ELR (cell line): ENCODE measurements around the gene TBXAS1.

ENCODE experiments used
- DNase-seq: peaks from one replicate; pipeline ENCODE4 v3.0.0-alpha.2; 2015; ENCODE audit warnings: low read depth

The TBXAS1 gene

DNA sequence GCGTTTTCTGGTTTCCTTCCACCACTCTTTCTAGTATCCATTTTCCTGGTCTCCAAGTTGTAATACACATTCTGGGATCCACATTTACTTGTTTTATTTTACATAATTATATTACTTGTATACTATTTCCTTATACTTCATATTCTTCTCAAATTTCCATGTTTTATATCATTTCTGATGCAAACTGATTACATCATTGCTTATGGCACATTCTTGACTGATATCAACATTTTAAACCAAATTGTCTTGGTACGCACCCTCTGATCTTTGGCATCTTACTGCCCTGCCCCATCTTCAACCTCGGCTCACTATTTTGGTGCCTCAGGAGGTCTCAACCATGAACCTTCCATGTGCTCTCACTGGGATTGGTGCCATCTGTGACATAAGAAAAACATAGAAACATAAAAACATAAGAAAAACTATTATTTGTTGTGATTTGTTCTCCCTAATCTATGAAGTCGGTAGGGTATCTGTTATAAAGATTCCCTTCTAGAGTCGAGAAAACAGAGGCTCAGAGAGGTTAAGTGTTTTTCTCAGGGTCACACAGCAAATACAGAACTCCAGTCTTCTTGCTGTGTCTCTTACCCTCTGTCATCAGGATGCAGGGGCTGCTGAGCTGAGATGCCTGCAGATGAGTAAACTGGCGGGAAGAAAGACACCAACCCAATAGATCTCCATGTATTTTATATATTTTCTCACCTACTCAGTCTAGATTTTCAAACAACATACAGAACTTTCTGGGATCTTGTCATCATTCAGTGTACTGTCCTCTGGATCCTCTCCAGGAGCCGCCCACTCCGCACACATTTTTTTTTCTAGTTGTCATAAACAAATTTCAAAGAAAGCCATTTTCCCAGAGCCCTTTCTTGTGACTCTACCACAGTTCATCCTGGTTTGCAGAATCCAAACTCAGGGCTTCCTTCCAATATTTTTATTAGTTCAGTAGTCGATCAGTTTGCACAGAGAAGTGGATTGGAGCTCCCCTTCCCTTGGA lies 154.2 kb downstream of the TBXAS1 start:
- no peak for DNase-seq

DNA sequence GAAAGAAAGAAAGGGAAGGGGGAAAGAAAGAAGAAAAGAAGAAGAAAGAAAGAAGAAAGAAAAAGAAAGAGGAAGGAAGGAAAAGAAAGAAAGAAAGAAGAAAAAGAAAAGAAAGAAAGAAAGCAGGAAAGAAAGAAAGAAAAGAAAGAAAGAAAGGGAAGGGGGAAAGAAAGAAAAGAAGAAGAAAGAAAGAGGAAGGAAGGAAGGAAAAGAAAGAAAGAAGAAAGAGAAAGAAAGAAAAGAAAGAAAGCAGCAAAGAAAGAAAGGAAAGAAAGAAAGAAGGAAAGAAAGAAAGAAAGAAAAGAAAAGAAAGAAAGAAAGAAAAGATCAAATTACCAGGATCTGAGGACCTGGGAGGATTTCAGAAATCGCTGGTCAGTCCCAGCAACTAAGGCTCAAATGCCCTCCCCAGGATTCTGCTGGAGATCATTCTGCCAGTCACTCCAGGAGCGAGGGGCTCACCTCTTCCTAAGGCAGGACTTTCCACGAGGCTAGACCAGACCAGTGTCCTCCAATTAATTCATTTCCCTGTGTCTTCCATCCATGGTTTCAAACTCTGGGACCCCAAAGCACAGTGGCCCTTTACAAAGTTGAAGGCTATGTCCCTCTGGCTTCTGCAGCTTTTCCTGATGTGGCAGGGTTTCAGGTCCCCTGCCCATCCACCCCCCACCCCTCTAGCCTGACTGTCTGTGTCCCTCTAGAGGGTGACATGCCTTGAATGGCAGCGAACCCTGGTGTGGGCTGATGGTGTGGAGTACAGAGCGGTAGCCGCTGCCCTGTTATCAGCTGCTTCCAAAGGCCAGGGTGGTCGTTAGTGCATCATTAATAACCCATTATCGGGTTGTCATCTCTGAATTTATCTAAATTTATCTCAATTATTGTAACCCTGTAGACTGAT lies 155.8 kb downstream of the TBXAS1 start:
- DNase-seq, result no peak

DNA sequence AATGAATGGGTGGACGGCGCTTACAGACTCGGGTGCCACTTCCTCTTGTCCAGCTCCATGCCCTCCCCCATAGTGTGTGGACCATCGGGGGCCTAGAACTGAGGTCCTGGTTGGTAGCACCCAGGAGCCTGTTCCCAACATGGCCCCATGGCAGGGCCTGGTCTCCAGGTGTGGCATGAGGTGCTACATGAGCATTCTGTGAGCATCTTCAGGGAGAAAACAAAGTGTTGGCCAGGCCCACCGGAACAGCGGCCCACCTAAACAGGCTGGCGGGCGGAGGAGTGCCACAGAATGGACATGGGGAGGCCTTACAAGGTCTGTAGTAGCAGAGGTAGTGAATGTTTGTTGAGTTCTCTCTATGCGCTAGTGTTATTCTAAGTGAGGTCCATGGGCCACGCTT lies 156.7 kb downstream of the TBXAS1 start:
- no peak for DNase-seq

DNA sequence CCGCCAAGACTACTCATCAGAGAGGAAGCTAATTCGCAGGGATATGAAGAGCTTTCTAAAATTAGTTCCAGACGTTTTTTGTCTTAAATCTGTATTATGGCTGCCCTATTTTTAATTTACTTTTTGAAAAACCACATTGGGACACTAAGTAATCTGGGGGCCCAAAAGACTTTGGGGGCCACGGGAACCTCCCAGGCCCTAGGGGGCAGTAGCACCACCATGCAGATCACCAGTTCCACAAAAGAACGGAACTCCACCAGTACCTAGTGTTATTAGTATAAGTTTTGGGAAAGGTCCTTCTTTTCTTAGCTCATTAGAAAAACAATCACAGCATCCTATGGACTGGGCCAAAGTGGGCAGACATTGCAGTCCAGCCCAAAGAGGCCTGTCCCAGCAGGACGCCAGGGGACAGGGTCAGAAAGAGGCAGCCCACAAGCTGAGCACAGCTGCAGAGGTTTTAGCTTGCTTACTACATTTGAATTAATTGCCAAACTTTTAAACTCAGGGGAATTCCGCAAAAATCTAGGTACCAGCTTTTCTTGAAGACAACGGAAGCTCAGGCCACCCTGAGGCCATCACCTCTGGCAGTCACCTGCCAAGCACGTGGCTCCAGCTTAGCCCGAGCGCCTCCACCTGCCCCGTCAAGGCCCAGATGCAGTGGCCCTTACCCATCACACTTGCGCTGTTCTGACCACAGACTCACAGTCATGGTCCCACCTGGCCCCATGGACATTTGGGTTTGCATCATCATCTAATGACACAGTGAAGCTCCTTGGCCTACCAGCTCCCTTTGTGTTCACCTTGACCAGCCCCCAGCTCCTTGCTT lies 158.8 kb downstream of the TBXAS1 start:
- no peak for DNase-seq

DNA sequence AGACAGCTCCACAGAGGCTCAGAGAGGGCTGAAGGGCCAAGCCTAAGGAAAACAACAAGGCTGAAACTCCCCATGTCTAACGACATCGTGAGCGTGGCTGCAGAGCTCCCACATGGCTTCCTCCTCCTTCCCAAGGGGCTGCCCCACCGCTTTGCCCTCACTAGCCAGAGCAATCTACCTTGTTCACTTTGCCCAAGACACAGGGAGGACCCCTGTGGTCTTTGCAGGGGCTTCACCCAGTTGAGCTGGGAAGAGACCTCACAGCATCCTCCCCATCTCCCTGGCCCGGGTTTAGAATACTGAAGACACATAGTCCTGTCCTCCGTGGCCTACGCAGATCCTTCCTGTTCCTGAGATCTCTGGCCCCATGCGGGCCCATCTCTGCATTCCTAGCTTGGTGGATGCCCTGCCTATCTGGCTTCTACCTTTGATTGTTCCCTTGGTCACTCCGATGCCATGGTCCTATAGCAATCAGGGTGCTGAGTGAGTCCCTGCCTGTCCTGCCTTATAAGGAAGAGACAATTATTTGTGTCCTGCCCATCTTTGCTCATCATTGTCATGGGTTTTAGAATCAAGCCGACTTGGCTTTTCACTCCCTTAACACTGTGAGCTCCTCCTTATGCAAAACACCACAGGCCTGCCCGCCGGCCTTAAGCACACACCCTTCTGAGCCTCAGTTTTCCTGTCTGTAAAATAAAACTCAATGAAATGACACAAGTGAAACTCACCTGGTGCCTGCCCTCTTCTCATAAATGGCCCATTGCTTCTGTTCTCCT lies 160.5 kb downstream of the TBXAS1 start:
- no peak for DNase-seq

DNA sequence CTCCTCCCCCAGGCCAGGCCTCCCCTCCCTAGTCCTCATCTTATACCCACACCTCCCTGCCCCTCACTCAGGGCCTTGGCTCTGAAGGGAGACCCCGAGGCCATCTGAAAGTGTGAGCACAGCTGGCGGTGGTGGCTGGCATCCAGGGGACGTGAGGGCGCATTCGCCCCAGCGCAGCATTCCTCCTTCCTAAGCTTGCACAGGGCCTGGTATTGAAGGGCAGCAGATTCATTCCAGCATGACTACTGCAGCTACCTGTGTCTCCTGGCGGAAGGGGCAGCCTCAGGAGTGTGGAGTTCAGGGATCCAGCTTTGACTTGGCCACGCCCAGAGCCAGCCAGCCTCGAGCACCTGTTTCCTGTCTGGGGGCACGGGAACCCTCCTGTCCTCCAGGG lies 161.1 kb downstream of the TBXAS1 start:
- DNase-seq, result no peak

DNA sequence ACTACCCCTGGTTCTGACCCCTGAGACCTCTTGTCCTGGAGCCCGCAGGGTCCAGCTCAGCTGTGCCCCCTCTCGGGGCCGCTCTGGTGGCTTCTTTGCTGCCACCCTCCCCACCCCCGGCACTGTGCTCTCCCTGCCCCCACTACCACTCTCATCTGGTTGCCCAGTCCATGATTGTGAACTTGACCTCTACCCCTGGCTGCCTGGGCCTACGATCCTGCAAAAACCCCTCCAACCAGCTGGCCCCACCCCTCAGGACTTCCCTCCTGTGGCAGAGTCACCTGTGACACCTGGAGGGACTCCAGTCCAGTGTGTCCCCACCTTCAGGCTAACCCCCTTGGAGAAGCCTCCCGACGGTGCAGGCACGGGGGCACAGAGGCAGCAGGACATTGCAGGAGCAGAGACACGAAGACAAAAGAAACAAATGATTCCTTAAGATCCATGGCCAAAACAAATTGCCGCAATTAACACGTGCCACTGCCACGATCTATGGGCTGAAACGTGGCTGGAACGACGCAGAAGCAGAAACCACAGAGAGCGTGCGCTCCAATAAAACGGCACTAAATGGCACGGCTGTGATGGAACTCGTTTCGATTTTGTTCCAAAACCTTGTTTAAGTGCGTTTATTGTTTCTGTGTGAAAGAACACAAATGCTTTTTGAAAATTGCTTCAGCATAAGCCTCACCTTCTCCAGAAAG lies 161.7 kb downstream of the TBXAS1 start:
- DNase-seq, result no peak

DNA sequence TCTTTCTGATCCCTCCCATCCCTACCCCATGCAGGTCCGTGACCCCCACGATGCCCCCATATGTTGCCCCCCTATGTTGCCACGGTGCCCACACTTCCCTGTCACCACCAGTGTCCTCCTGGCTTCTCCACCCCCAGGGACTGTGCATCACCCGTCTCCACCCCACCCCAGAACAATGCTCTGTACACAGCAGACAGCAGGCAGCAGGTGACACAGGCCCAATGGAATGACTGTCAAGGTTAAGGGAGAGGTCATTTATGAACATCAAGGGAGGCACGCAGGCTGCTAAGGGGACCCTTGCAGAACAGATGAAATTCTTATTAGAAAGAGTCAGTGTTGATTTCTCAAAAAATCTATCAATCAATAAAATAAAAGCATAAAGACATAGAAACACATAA lies 162.2 kb downstream of the TBXAS1 start:
- DNase-seq, result no peak

DNA sequence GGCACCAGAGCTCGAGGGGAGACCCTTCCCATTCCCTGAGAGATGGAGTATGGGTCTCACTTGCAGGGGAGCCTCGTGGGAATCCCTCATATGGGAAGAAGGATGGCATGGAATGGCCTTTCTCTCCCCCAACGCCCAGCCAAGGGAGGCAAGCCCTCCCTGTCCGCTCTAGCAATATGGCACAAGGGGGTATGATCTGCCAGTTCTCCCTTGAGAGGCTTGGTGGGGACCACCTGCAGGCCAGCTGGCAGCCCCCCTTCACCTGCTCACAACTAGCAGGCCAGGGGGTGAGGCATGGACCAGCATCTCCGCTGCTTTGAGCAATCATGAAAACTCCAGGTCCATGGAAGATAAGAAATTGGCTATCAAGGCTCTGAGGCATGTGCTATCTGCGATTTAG lies 162.8 kb downstream of the TBXAS1 start:
- no peak for DNase-seq

DNA sequence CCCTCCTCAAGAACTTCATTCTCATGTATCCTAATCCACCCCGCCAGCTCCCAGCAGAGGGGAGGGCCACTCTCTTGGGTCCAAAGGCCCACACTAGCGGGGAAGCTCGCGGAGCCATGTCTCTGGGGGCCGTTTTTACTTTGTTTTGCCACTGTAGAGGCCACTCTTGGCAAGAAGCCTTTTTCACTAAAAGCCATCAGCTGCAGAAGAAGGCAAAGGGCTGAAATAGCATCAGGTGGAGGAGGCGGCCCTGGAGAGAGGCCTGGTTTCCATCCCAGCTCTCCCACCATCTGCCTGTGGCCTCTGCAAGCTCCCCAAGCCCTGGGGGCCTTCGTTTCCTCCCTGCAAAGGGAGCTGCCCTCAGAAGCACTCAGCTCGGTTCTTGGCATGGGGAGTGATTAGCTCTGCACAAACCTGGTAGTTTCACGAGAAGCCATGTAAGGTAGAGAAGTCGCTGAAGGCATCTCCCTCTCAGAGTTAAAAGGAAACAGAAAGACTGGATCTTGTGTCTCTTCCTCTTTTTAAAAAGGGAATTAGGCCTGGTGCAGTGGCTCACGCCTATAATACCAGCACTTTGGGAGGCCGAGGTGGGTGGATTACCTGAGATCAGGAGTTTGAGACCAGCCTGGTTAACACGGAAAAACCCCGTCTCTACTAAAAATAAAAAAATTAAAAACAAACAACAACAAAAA lies 163.4 kb downstream of the TBXAS1 start:
- no peak for DNase-seq

DNA sequence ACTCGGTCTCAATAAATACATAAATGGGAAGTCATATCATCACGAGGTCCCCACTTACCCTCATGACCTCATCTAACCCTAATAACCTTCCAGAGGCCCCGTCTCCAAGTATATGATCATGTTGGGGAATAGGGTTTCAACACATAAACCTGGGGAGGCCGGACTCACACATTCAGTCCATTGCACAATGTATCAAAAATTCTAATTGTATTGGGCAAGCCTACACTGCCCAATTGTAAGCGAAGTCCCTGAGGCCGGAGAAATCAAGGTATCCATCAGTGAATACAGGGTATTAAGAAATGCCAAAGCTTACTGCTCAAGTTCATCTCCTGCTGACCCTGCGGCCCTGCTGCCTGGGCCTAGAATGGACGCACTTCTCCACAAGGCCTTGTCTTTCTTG lies 164.1 kb downstream of the TBXAS1 start:
- DNase-seq, result no peak

DNA sequence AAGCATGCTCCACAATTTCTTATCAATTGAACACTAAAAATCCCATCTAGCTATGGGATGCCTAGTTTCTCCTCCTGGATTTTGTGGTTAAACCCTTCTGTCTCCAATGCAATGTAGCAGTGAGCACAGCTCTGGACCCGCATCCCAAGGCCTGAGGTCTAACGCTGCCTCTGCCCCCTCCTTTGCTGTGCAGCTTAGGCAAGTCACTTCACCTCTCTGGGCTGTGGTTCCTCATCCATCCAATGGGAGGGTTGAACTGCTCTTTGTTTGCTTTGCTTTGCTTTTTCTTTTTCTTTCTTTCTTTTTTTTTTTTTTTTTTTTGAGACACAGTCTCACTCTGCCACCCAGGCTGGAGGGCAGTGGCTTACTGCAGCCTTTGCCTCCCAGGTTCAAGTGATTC lies 164.5 kb downstream of the TBXAS1 start:
- no peak for DNase-seq

DNA sequence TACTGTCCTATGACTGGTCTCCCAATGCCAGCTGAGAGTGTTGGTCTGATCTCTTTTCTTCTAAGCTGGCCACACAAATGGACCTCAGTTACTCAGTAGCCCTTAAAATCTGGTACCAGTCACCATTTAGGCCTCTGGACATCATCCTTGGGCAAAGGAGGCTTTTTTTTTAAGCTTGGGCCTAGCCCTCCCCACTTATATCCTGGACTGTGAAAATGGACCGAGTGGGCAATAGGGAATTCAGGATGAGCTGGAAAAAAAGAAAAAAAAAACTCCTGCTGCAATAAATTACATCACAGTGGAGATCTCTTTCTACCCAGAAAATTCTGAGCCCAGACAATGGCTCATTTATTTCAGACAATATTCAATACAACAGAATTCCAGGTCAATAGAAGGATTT lies 165.3 kb downstream of the TBXAS1 start:
- DNase-seq, result no peak

DNA sequence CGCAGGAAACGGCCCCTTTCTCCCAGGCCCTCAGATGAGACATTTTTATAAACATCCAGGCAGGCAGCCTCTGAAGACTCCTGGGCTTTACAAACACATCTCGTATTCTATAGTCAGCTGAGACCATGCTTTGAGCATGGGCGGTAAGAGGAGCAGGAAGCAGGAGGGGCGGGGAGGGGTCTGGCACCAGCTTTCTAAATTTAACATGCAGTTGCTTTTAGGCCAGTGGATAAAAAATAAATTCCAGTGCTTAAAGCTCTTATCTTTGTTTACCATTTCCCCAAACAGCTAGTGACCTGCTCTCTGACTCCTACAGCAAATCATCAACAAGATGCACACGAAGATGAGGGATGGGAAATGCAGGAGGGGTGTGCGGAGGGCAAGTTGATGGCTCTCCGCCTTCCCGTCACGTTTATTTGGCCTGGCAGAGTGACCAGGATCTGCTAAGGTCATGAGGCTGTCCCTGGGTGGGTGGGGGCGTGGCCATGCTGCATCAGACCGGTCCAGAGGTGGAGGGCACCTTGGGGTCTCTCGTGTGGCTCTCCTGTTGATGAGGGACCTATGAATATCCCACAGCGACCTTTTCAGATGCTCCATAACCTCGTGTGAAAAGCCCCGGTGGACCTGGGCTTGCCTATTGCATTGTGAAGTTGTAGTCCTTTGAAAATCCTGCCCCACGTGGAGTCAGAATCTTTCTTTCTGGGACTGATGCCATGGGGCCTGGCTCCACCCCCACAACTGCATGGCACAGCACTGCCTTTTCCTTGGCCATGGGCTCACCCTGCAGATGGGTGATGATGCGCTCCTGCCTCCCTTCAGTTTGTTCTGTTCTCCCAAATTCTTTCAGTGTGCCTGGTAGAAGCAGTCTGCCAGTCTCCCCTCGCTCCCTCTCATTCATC lies 166.2 kb downstream of the TBXAS1 start:
- DNase-seq, result no peak

DNA sequence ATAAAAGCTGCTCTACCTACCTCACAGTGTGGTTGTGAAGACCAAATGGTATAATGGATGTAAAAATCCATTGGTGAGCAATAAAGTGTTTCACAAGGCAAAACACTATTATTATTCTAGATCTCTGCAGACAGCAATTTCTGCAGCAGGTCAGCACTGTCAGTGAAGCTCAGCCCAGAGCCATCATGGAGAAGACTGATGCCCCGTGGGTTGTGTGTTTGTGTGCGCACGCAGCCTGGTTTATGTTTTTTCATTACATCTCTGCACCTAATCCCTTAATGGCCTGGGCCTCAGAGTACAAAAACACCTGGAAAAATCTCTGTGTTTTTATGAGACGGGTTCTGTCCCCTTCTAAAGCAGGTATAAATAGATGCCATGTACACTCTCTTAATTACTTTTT lies 169.5 kb downstream of the TBXAS1 start:
- DNase-seq, result no peak

DNA sequence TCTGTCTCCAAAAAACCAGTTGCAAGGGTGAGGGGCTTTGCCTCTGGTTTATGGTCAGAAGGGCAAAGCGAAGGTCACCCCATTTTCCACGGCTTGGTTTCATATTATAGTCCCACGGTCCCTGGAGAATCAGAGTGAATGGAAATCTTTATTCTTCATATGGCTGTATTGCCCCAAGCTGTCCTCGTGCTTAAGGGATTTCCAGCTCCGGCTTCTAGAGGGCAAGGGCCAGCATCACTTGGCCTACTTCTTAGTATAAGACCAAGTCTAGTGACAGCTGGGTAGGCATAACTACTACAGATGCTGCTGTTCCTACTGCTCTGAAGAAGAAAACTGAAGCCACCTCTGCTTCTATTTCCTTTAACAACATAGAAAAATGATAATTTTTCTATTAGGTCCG lies 170.5 kb downstream of the TBXAS1 start:
- no peak for DNase-seq

DNA sequence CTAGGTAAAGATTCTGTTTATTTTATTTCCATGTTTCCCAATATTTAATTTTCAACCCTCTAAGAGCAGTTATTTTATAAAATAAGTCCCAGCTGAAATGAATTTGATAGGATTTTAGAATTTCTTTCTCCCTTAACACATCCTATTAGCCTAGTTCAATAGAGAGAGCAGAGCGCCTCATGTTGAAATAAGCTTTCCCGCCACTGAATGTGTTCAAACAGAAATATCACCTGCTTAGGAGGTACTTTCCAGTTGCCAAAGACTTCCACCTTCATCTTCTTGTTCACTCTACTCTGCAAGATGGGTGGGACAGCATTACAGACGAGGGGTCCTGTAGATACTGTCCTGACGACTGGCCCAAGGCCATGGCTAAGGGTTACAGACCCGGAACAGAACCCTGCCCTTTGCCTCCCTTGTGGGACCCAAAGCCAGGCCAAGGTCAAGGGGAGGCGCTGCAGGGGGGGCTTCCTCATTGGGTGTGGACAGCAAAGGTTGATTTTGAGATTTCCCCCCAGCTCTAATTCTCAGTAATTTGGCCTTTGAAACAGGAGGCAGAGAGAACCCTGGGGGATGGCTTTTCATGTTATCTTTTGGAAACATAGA lies 171.7 kb downstream of the TBXAS1 start:
- DNase-seq, result no peak

DNA sequence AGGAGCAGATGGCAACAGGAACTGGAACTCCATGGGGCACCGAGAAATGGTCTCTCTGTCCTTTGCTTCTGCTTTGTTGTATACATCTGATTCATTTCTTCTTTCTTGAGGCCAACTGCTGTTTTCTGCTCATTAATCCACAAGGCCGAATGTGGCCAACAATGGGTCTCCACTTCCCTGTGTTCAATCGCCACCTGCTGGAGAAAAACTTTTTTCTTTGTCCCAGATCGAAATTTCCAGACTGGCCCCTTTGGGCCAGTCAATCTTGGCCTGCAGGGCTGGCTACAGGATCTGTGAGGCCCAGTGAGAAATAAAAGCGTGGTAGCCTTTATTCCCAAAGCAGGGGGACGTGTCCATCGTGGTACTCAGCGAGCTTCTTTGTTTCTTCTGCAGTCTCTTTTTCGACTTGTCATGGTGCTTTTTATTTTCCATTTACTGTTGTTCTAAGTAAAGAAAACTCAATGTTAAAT lies 174.9 kb downstream of the TBXAS1 start:
- peak; percentile 75 for DNase-seq
